Coronary artery (tissue), 2 donors: Measurements from ENCODE around the gene GCFC2.

ENCODE experiments used
- DNase-seq: peaks from one replicate; pipeline ENCODE4 v3.0.0-alpha.2; 2017; ENCODE audit warnings: low spot score
- H3K27ac ChIP-seq, 2 donors: fragments of 200-600 bp; sonication (generic); one replicate each; pipeline ENCODE4 v1.5.1; 2016 to 2019
- H3K4me3 ChIP-seq: fragments of 200-600 bp; sonication (generic); 2 replicates; pipeline ENCODE4 v1.5.1; 2016; ENCODE audit warnings: mild to moderate bottlenecking, moderate library complexity
- TF ChIP-seq, protein P1 (sequence below): fragments of 200-600 bp; sonication (generic); IDR thresholded peaks from one replicate; pipeline ENCODE4 v1.5.1; 2019; ENCODE audit warnings: antibody characterized with exemption

GCFC2 gene

DNA sequence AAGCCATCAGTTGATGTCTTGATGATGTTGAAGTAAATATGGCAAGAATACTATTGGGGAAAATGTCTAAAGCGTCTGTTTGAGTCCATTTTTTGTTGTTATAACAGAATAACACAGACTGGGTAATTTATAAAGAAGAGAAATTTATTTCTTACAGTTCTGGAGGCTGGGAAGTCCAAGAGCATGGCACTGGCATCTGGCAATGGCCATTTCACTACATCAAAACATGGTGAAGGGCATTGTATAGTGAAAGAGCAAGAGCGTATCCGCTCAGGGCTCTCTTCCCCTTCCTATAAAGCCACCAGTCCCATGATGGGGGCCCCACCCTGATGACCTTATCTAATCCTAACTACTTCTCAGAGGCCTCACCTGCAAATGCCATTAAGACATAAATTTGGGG is 93.8 kb downstream of the GCFC2 start:
- Histone ChIP-seq H3K4me3 (no peak overlapping the region), H3K27ac (no peak overlapping the region)
- no peak for DNase-seq
- TF ChIP-seq, protein P1, sequence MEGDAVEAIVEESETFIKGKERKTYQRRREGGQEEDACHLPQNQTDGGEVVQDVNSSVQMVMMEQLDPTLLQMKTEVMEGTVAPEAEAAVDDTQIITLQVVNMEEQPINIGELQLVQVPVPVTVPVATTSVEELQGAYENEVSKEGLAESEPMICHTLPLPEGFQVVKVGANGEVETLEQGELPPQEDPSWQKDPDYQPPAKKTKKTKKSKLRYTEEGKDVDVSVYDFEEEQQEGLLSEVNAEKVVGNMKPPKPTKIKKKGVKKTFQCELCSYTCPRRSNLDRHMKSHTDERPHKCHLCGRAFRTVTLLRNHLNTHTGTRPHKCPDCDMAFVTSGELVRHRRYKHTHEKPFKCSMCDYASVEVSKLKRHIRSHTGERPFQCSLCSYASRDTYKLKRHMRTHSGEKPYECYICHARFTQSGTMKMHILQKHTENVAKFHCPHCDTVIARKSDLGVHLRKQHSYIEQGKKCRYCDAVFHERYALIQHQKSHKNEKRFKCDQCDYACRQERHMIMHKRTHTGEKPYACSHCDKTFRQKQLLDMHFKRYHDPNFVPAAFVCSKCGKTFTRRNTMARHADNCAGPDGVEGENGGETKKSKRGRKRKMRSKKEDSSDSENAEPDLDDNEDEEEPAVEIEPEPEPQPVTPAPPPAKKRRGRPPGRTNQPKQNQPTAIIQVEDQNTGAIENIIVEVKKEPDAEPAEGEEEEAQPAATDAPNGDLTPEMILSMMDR, result no peak

DNA sequence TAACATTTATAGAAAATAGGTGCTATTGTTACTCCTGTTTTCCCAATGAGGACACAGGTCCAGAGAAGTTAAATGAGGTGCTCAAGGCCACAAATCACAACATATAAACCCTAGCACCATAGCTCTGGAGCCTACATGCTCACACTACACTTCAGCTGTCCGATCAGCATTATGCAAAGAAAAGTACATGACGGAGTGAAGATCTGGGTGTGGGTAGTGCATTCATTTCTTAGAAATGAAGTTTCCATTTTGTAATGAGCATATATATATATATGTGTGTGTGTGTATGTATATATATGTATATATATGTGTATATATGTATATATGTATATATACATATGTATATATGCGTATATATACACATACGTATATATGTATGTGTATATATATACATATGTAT is 94.3 kb downstream of the GCFC2 start:
- no peak overlapping the region for H3K4me3 ChIP-seq
- TF ChIP-seq, protein P1, result no peak
- no peak overlapping the region for H3K27ac ChIP-seq
- no peak for DNase-seq

DNA sequence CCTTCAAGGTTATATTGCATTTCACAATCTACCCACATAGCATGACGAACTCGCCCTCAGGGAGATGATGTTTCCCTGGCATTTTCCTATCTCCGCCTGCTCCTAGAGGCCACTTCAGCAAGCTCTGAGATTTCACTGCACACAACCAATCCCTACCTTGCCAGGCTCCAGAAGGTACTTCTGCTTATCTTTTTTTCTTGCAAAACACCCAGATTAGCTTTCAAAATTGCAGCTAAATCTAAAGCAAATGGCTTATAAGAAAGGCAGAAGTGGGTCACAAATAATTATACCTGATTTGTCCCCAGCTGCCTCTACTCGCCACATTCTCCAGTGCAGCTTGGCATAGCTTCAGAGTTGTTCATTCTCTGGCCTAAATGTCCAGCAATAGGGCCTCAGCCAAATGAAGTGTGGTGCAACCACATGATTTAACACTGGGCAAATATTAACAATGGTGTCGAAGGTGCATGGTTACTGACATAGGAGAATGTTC is 96.5 kb downstream of the GCFC2 start:
- TF ChIP-seq, protein P1, result no peak
- Histone ChIP-seq H3K4me3 (no peak overlapping the region), H3K27ac (no peak overlapping the region)
- no peak for DNase-seq

DNA sequence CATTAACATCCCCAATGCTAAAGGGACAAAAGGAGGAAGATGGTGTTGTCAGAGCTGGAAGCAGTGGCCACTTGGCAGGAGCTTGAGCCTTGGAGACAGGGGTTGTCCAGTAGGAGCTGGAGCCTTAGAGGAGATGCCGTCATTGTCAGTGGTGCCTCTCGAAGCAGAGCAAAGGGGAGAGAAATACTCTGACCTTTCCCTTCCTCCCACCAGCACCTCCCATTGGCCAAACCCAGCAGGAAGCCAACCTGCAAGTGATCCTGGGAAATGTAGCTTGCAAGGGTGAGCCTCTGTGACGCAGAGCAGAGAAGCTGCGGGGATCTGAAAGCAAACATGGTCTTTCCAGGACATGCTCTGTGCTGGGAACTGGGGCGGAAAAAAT is 97.9 kb downstream of the GCFC2 start:
- TF ChIP-seq, protein P1, result no peak
- Histone ChIP-seq H3K4me3 (no peak overlapping the region), H3K27ac (no peak overlapping the region)
- DNase-seq, result no peak
